Measurements from ENCODE around the gene EHBP1L1.
"Not testable (repeated sequence)": the region's sequence is repeated elsewhere in the genome, so short reads cannot be mapped to it uniquely, and the experiment has no call there.

EHBP1L1 gene

GRCh38 chr11:65560555-65561418, 15.1 kb upstream of the EHBP1L1 start:
- no peak for DNase-seq (ENCODE audit: low read depth in 3 of 3)

DNA sequence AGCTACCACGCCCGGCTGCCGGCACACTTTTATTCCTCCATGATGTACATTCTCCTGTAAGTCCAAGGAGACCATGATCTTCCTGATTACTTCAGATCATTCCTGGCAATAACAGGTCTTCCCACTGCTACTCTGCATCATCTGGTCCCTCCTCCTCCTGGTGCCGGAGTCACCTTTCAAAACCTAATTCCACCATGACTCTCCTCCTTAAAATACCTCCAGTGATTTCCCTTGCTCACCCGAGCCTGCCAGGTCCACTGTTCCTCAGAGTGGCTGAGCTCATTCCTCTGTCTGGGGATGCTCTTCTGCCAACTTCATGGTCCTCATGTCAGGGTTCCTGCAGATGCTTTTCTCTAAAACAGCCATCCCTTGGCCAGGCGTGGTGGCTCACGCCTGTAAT, 13.8 kb upstream of the EHBP1L1 start:
- DNase-seq (ENCODE audit: low read depth in 3 of 3): no peak

DNA sequence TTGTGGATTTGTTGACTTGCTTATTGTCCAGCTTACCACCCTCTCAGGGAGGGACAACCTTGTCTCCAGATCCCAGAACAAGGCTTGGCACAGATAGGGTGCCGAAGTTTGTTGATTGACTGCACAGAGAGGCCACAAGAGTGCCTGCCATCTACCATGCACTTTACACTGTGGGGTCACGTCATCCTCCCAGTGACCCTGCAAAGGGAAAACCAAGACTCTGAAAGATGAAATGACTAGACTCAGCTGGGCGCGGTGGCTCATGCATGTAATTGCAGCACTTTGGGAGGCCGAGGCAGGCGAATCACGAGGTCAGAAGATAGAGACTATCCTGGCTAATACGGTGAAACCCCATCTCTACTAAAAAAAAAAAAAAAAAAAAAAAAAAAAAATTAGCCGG, 13.1 kb upstream of the EHBP1L1 start:
- no peak for DNase-seq (ENCODE audit: low read depth in 3 of 3)

GRCh38 chr11:65563601-65564000, 12.3 kb upstream of the EHBP1L1 start:
- no peak for DNase-seq (ENCODE audit: low read depth in 3 of 3)

- DNase-seq (ENCODE audit: low read depth in 3 of 3): not testable (repeated sequence)
Measured at GRCh38 chr11:65564879-65565559, 10.8 kb upstream of the EHBP1L1 start.

DNA sequence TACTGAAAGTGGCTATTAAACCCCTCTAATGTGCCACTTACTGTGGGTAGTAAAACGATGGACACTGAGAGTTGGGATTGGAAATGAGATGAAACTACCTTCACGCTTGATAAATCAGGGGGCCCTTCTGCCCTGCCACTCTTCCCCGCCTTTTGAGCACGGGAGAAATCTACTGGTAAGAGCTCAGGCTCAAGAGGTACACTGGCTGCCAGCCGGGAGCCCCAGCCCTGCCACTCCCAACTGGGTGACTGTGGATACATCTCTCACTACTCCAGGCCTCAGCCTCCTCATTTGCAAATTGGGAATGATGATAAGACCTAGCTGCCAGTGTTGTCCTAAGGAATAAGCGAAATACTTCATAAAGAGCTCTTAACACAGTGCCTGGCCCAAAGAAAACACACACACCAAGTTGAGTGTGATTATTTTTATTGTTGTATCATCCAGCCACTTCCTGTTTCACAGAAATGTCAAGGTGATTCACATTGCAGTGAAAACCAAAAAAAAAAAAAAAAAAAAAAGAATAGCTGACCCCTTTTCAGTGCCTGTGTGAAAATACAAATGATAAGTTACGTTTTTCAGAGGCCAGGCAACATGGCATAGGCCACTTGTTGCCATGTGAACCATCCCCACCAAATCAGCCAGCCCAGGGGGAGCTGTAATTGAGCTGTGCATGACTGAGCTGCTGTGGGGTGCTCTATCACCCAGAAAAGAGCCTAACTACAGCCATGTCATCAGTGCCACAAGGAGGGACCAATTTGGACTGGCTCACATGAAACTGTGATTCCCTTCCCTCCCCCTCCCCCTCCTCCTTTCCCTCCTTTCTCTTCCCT, 10.0 kb upstream of the EHBP1L1 start:
- no peak for DNase-seq (ENCODE audit: low read depth in 3 of 3)

DNA sequence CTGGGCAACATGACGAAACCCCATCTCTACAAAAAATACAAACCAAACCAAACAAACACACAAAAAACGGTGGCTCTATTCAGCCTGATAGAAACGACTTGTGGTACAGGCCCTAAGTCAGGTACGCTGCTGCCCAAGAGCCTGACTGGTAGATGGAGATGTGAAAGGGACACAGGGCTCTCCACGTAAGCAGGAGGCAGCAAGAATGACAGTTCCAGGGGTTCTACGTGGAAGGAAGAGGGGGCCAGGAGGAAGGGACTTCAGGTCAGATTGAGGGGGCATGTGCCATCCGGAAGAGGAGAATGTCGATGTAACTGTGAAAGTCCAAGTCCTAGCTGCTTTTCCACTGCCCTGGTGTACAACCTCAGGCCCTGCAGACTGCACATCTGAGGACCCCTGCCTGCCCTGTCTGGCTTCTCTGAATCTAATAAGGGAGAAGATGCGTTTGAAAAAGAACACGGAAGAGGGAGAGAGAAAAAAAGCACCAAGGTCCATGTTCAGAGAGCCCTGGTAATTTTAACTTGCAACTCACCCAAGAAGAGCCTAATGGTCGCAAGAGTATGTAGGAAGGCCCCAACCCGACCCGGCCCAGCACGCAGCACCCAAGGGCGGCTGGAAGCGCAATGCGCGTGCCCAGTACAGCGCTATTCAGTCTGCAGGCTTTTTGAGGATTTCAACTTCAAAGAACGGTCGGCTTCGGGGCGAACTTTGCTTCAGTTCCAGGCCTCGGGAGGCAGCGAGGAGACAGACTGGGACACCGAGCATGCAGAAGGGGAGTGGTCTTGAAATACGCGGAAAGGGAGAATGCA, 6.5 kb upstream of the EHBP1L1 start:
- DNase-seq (ENCODE audit: low read depth in 3 of 3): no peak

DNA sequence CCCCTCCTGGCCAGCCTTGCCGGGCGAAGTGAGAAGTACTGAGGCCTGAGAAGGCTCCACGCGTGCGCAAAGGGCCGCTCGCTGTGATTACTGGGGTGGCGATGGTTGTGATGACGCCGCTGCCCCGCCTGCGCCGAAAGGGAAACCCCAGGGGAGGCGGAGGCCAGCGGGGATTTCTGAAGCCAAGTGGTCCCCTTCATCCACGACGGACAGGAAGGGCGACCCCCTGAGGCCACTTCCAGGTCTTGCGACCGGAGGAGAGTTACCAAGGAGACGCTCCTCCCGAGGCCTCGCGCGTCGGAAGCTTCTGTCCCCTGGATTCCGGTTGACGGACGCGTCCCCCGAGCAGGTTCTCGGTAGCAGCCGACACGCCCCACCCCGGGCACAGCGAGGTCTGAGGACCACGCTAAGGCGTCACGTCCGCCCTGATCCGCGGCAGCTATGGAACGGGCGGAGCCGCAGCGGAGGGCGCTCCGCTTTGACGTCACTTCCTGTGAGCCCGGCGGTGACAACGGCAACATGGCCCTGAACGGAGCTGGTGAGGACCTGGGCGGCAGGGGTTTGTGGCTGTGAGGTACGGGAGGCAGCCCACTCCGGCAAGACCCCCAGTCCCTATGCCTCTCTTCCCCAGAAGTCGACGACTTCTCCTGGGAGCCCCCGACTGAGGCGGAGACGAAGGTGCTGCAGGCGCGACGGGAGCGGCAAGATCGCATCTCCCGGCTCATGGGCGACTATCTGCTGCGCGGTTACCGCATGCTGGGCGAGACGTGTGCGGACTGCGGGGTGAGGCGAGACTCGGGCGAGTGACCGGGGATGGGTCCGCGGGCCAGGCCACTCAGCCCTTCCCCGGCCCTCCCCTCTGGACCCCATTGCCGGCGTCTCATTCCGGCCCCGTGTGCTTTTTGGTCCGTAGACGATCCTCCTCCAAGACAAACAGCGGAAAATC, 5.6 kb upstream of the EHBP1L1 start, which contains the start of gene ZNRD2:
Gene ZNRD2 (plus strand): TSS at position 505 of the 946 bp plus-strand sequence. CDS start 15 bp downstream, at position 520.
- DNase-seq (ENCODE audit: low read depth in 3 of 3): peak; percentile 95 to 96 (median 96)

DNA sequence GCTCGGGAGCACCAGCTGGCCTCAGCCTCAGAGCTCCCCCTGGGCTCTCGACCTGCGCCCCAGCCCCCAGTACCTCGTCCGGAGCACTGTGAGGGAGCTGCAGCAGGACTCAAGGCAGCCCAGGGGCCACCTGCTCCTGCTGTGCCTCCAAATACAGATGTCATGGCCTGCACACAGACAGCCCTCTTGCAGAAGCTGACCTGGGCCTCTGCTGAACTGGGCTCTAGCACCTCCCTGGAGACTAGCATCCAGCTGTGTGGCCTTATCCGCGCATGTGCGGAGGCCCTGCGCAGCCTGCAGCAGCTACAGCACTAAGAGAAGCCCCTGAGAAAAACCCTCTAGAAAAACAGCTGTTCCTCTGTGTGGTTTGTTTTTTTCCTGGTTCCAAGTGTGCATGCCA, 4.4 kb upstream of the EHBP1L1 start:
- no peak for DNase-seq (ENCODE audit: low read depth in 3 of 3)

DNA sequence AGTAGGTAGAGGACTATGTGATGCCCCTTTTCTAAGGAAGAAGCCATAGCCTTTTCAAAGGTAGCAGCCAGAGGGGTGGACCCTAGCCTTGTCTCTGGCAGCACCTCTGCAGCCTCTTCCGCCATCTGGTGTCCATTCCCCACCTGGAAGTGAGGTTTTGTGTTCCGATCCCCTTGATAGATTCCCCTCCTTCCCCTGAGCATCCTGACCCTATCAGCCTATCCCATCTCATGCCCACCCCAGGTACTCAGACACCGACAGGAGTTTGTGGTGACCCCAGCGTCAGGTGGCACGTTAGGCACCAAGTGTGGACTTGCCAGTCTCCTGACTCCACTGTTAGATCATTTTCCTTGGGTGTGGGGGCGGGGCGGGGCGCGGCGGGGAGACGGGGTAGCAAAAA, 3.9 kb upstream of the EHBP1L1 start:
- DNase-seq (ENCODE audit: low read depth in 3 of 3): no peak

- DNase-seq (ENCODE audit: low read depth in 3 of 3): peak; percentile 75 to 83 (median 75)
Measured at GRCh38 chr11:65572356-65573051, 3.3 kb upstream of the EHBP1L1 start, which contains the start of gene FAM89B. FAM89B (plus strand) TSS chr11:65572538; CDS start chr11:65572670, 132 bp downstream.

- DNase-seq (ENCODE audit: low read depth in 3 of 3): no peak
Measured at GRCh38 chr11:65573391-65574079, 2.3 kb upstream of the EHBP1L1 start.

DNA sequence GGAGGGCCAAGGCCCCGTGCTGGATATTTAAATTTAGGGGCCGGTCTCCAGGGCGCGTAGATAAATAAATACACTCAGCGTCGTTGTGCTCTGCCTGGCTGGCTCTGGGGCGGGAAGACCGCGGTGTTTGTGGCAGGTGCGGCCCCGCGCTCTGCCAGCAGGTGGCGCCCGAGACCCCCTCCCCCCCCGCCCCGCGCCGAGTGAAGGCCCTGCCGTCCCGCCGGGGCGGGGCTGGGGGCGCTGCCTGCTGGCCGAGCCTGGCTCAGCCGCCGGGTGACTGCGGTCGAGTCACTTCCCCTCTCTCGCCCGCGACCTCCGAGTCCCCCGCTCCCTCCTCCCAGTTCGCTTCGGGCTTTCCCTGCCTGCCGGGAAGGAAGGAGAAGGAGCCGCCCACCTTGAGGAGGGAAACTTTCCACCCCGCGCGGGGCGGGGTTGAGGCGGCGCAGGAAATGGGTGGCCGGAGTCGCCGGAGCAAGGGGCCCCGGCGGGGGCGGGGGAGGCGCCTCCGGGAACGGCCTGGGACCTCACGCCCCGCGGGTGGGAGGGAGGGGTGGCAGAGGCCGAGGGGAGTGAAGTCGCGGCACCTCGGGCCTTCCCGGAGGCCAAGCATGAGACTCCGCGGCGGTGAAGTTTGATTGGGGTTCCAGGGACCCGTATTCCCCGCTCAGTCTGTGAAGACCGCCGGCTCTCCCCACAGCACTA, 1.6 kb upstream of the EHBP1L1 start:
- DNase-seq (ENCODE audit: low read depth in 3 of 3): peak; percentile 70 to 74 (median 70)

DNA sequence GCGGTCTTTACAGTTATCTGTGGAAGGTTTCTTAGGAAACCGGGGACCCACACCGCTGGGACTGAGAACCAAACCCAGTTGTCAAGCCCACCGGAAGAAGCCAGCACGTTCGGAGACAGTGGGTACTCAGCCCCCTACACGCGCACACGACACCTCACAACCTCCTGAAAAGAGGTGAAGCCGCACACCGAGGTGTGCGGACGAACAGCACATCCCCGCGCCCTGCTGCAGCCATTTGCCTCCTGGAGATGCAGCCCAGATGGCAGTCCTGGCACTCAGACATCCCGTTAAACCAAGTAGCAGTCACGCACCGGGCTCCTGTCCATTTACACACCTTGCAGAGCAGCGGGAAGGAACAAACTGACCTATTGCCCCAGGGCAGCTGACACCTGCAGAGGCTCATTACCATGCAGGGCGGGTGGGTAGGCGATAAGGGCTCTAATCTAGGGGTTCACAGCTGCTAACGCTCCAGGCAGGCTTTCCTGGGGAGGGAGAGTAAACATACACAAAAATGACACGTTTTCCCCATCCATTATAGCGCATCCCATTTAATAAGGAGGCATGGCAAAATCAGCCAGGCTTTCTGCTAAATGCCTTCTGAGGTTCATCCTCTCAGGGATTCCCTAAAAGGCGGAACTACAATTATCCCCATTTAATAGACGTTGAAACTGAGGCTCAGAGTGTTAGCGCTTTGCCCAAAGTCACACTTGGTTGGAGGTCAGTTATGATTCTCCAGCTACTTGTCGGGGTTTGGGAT, 864 bp upstream of the EHBP1L1 start:
- no peak for DNase-seq (ENCODE audit: low read depth in 3 of 3)

GRCh38 chr11:65576232-65576866, 496 bp downstream of the EHBP1L1 start:
- no peak for DNase-seq (ENCODE audit: low read depth in 3 of 3)

GRCh38 chr11:65576867-65577755, 1.3 kb downstream of the EHBP1L1 start:
- DNase-seq (ENCODE audit: low read depth in 3 of 3): no peak

All from stimulated activated CD4-positive, alpha-beta T cell treated with anti-CD3 and anti-CD28 coated beads, TNF-alpha, amount 100 ng/mL, for 4 hours (primary cell).